Common myeloid progenitor, CD34-positive (primary cell): ENCODE results near the gene SLC12A1.

Source experiments
- CTCF ChIA-PET: fragments of 350-600 bp; sonication (Branson Sonifier 250); formaldehyde crosslinking; loops from one replicate; lab custom pipeline; 2021; ENCODE audit warnings: antibody characterized with exemption; lab: Charles Lee
- POLR2A ChIA-PET: fragments of 350-600 bp; sonication (Branson Sonifier 250); formaldehyde crosslinking; loops from one replicate; lab custom pipeline; 2021; ENCODE audit warnings: antibody characterized with exemption; lab: Charles Lee
- DNase-seq, 3 donors: peaks; one replicate each; pipeline versions ENCODE4 v3.0.0 to v3.0.0-alpha.2; 2013
- H3K27ac ChIP-seq, 2 experiments: 1 replicate in 1 of 2; 2 replicates in 1 of 2; pipeline ENCODE4 v1.7.0; 2013; ENCODE audit warnings: inconsistent platforms in 2 of 2, low read length in 2 of 2, mild to moderate bottlenecking in 2 of 2, low read depth in 1 of 2, moderate library complexity in 1 of 2; ENCODE audit not compliant: severe bottlenecking in 2 of 2, insufficient read depth in 1 of 2, poor library complexity in 1 of 2
- H3K27me3 ChIP-seq, 5 experiments: replicated peaks in 2 of 5; 1 replicate in 3 of 5; 2 replicates in 2 of 5; pipeline versions ENCODE4 v1.6.1 to v1.7.0; 2013; ENCODE audit warnings: low read length in 4 of 5, mild to moderate bottlenecking in 2 of 5, moderate library complexity in 2 of 5, inconsistent platforms in 1 of 5; ENCODE audit not compliant: insufficient read depth in 5 of 5, control insufficient read depth in 4 of 5
- H3K36me3 ChIP-seq, 4 experiments: 1 replicate in 2 of 4; 2 replicates in 2 of 4; pipeline versions ENCODE4 v1.6.1 to v1.7.0; 2013; ENCODE audit warnings: low read length in 3 of 4, control low read depth in 1 of 4, mild to moderate bottlenecking in 1 of 4; ENCODE audit not compliant: control insufficient read depth in 4 of 4, insufficient read depth in 4 of 4
- H3K4me1 ChIP-seq, 4 experiments: 1 replicate in 3 of 4; 2 replicates in 1 of 4; pipeline versions ENCODE4 v1.6.1 to v1.7.1; 2013; ENCODE audit warnings: low read length in 3 of 4, mild to moderate bottlenecking in 3 of 4, control low read depth in 1 of 4, inconsistent platforms in 1 of 4, moderate library complexity in 1 of 4; ENCODE audit not compliant: control insufficient read depth in 4 of 4, insufficient read depth in 4 of 4; ENCODE audit errors: control extremely low read depth in 1 of 4
- H3K4me3 ChIP-seq, 7 experiments: 1 replicate in 4 of 7; 2 replicates in 3 of 7; pipeline versions ENCODE4 v1.5.1 to v1.7.0; 2013; ENCODE audit warnings: mild to moderate bottlenecking in 7 of 7, low read length in 6 of 7, moderate library complexity in 6 of 7, inconsistent platforms in 2 of 7, low read depth in 2 of 7, control low read depth in 1 of 7; ENCODE audit not compliant: insufficient read depth in 4 of 7, control insufficient read depth in 1 of 7; ENCODE audit errors: extremely low read depth in 1 of 7
- H3K9me3 ChIP-seq, 5 experiments: 1 replicate in 4 of 5; 2 replicates in 1 of 5; pipeline versions ENCODE4 v1.6.1 to v1.7.1; 2013; ENCODE audit warnings: low read length in 4 of 5, mild to moderate bottlenecking in 2 of 5, inconsistent platforms in 1 of 5, low read depth in 1 of 5, moderate library complexity in 1 of 5; ENCODE audit not compliant: control insufficient read depth in 4 of 5, insufficient read depth in 2 of 5; ENCODE audit errors: control extremely low read depth in 1 of 5
- WGBS: methylation state at CpG from one replicate; pipeline ENCODE4 v1.1.5; 2013; ENCODE audit not compliant: insufficient coverage; 5-methylcytosine and 5-hydroxymethylcytosine counted together

SLC12A1 gene

DNA sequence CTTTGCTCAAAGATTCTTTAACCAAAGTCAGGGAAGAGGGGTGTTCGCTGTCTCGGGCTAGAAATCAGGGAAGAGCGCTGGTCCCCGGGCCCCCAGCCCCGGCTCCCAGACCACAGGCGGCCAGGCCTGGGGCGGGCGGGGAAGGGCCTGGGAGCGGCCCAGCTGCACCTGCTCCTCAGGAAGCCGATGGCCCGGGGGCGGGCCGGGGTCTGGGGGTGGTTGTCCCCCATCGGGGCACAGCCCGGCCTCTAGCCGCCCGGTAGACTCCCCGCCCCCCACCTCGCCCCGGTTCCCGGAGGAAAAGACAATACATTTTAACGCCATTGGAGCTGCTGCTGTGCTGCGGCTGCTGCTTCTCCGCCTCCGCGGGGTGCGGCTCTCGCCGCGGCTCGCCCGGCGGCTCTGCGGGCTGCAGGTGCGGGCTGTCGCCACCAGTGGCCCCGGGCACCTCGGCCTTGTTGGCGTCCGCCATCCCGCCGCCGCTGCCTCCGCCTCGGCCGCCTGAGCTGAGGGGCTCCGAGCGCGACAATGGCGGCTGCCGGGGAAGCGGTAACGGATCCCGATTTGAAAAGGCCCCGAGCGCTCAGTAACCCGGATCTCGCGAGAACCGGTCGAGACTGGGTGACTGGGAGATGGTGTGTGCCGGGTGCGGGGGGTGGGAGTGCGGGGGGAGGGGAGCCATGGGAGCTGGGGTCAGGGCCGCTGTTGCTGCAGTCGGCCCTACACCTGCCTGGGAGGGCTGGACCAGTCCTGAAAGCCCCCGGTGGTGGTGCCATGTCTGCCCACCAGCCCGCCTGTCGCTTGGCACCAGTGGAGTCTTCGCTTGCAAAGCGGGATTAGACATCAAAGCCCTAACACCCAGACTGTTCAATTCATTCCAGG is 28.1 kb upstream of the SLC12A1 start, which contains the start of gene MYEF2:
TSS of gene MYEF2 (minus strand) at position 530 of the 882 bp plus-strand sequence. CDS start at position 472, 58 bp downstream.
- peaks cover 0 to 13% (median 8%) of the 10 kb centered on the region in 4 experiments for H3K4me1 ChIP-seq
- peak within 1 kb of the TSS; percentile 83 to 91 for H3K27ac ChIP-seq
- peaks cover 0 to 8% (median 0%) of the 10 kb centered on the region in 5 experiments for H3K9me3 ChIP-seq
- peaks cover 0 to 3% (median 2%) of the 10 kb centered on the region in 5 experiments for H3K27me3 ChIP-seq
- DNase-seq, result peak; percentile 85 to 87 (median 86)
- peak within 1 kb of the TSS; percentile 33 to 82 (median 74) for H3K4me3 ChIP-seq
- ChIA-PET POLR2A (no interaction called here), CTCF (interaction anchor here (0.7 kb wide), 1 partner anchor 36 kb away, joined by 3 read pairs; no protein-coding TSS in a partner anchor)
- H3K36me3 ChIP-seq, result peaks cover 0 to 6% (median 3%) of the 10 kb centered on the region in 4 experiments
- WGBS, result 3% methylated on average over 35 of the region's 71 CpGs

GRCh38 chr15:48178648-48178931 is 27.5 kb upstream of the SLC12A1 start:
- DNase-seq, result no peak
- Histone ChIP-seq H3K4me3 (peak overlapping the region in 6 of 7 experiments; percentile 46 to 82 (median 75)), H3K36me3 (peaks cover 0 to 6% (median 2%) of the 10 kb centered on the region in 4 experiments), H3K9me3 (peaks cover 0 to 4% (median 0%) of the 10 kb centered on the region in 5 experiments), H3K27me3 (peaks cover 0 to 3% (median 2%) of the 10 kb centered on the region in 5 experiments), H3K4me1 (peaks cover 0 to 13% (median 8%) of the 10 kb centered on the region in 4 experiments), H3K27ac (no peak overlapping the region)
- ChIA-PET CTCF (no interaction called here), POLR2A (no interaction called here)
- WGBS, result 100% methylated on average over 1 of the region's 1 CpG

DNA sequence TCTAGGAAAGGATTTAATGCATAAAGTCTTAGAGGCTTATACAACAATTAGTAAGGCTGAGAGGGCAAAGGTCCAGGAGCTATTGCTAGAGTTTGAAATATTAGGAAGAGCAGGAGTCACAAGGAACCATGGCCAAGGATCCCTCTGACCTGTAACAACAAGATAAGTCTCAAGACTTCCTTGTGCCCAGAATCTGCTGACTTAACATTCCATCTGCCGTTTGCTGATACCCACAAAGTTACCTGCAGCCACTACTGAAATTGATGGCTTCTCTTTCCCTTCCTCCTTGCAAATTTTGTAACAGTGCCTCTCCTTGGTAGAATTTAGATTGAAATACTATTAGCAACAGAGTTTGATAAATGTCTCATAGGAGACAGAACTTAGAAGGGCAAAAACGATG is 23.4 kb upstream of the SLC12A1 start:
- no peak overlapping the region for H3K4me3 ChIP-seq
- H3K27me3 ChIP-seq, result peaks cover 2 to 5% (median 3%) of the 10 kb centered on the region in 5 experiments
- H3K27ac ChIP-seq, result no peak overlapping the region
- no peaks in the 10 kb centered on the region for H3K36me3 ChIP-seq
- DNase-seq, result no peak
- H3K4me1 ChIP-seq, result peaks cover 0 to 4% (median 2%) of the 10 kb centered on the region in 4 experiments
- CTCF ChIA-PET, result no interaction called here
- 71% methylated on average over 1 of the region's 2 CpGs for WGBS
- H3K9me3 ChIP-seq, result peaks cover 0 to 2% (median 0%) of the 10 kb centered on the region in 5 experiments
- POLR2A ChIA-PET, result no interaction called here

DNA sequence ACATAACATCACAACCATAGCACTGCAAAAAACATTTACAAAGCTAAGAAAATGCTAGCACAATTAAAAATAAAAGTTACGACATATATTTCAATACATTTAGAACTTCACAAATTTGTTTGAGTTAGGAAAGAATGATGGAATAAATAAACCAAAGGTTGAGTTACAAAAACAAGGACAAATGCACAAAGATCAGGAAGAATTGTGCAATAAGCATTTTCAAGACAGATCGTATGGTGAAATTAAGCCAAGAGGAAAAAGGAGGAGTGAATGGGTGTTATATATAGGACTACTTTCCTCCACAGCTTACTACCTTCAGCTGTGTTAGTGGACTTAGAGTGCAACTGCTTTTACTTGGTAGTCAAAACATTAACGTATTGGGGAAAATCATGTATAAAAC is 20.6 kb upstream of the SLC12A1 start:
- DNase-seq, result no peak
- no peaks in the 10 kb centered on the region for H3K36me3 ChIP-seq
- ChIA-PET POLR2A (no interaction called here), CTCF (no interaction called here)
- peaks cover 0 to 2% (median 0%) of the 10 kb centered on the region in 5 experiments for H3K9me3 ChIP-seq
- no peak overlapping the region for H3K4me3 ChIP-seq
- peaks cover 2 to 5% (median 2%) of the 10 kb centered on the region in 5 experiments for H3K27me3 ChIP-seq
- H3K27ac ChIP-seq, result no peak overlapping the region
- no CpG with 5 or more reads among the region's 3 CpGs for WGBS
- no peaks in the 10 kb centered on the region for H3K4me1 ChIP-seq

GRCh38 chr15:48186271-48186670 is 19.8 kb upstream of the SLC12A1 start:
- WGBS, result 100% methylated on average over 3 of the region's 3 CpGs
- CTCF ChIA-PET, result no interaction called here
- Histone ChIP-seq H3K9me3 (peaks cover 0 to 2% (median 0%) of the 10 kb centered on the region in 5 experiments), H3K27me3 (peaks cover 2 to 10% (median 7%) of the 10 kb centered on the region in 5 experiments), H3K4me3 (no peak overlapping the region), H3K27ac (no peak overlapping the region), H3K4me1 (peaks cover 0 to 4% (median under 1%) of the 10 kb centered on the region in 4 experiments), H3K36me3 (no peaks in the 10 kb centered on the region)
- POLR2A ChIA-PET, result no interaction called here
- DNase-seq, result no peak

GRCh38 chr15:48190932-48191573 is 15.0 kb upstream of the SLC12A1 start:
- Histone ChIP-seq H3K27me3 (peaks cover 8 to 34% (median 19%) of the 10 kb centered on the region in 5 experiments), H3K9me3 (peaks cover 0 to 6% (median 2%) of the 10 kb centered on the region in 5 experiments), H3K4me3 (peak overlapping the region in 2 of 7 experiments; percentile 8 to 40), H3K36me3 (no peaks in the 10 kb centered on the region), H3K4me1 (peaks cover 0 to 8% (median 4%) of the 10 kb centered on the region in 4 experiments), H3K27ac (no peak overlapping the region)
- peak; percentile 42 to 73 (median 69) for DNase-seq
- POLR2A ChIA-PET, result no interaction called here
- 1% methylated on average over 7 of the region's 15 CpGs for WGBS
- CTCF ChIA-PET, result no interaction called here
